GM12864 (cell line): ENCODE results near the gene NYNRIN.

Source experiments
- DNase-seq: peaks from one replicate; pipeline ENCODE4 v3.0.0-alpha.2; 2011; ENCODE audit warnings: low read depth
- H3K4me3 ChIP-seq: 2 replicates; pipeline ENCODE4 v1.5.1; 2011; ENCODE audit warnings: mild to moderate bottlenecking, low read depth, low read length, control low read depth
- CTCF ChIP-seq: IDR thresholded peaks from 2 replicates; pipeline ENCODE4 v1.5.1; 2011; ENCODE audit warnings: low read depth, mild to moderate bottlenecking, moderate library complexity, low read length, control low read depth, inconsistent platforms; ENCODE audit errors: missing control alignments

The NYNRIN gene

GRCh38 chr14:24366413-24366720 is 32.4 kb upstream of the NYNRIN start:
- TF ChIP-seq CTCF = no peak
- H3K4me3 ChIP-seq = peak overlapping the region; percentile 41
- DNase-seq = no peak

GRCh38 chr14:24366721-24367513 is 31.9 kb upstream of the NYNRIN start:
- no peak for TF ChIP-seq CTCF
- peak; percentile 46 for DNase-seq
- peak overlapping the region; percentile 41 for H3K4me3 ChIP-seq

GRCh38 chr14:24367514-24368211 is 31.1 kb upstream of the NYNRIN start, which contains the start of gene NFATC4:
Gene NFATC4, plus strand, starts transcription at chr14:24368184. Its CDS starts 157 bp downstream, at chr14:24368341.
- peak within 1 kb of the TSS; percentile 41 for H3K4me3 ChIP-seq
- no peak for DNase-seq
- TF ChIP-seq CTCF = no peak

- no peak overlapping the region for H3K4me3 ChIP-seq
- DNase-seq = no peak
Measured at GRCh38 chr14:24368212-24368561, 30.6 kb upstream of the NYNRIN start.

GRCh38 chr14:24368562-24369252 is 30.1 kb upstream of the NYNRIN start:
- DNase-seq = no peak
- no peak overlapping the region; the same call in 1 of the 2 replicates for H3K4me3 ChIP-seq
- TF ChIP-seq CTCF = no peak

More at GRCh38 chr14:24368212-24368561, 30.6 kb upstream of the NYNRIN start:
- no peak for TF ChIP-seq CTCF

GRCh38 chr14:24369463-24369862 is 29.3 kb upstream of the NYNRIN start:
- DNase-seq = no peak
- TF ChIP-seq CTCF = no peak
- H3K4me3 ChIP-seq = no peak overlapping the region
